ENCODE data around the gene NUDCD3.

NUDCD3 gene

GRCh38 chr7:44353668-44354067 lies 136.8 kb downstream of the NUDCD3 start:
- no peak for DNase-seq (ENCODE audit: low read depth)

- no peak for DNase-seq (ENCODE audit: low read depth)
Observed at GRCh38 chr7:44348851-44349781, 141.3 kb downstream of the NUDCD3 start.

- no peak for DNase-seq (ENCODE audit: low read depth)
Observed at GRCh38 chr7:44348300-44348699, 142.2 kb downstream of the NUDCD3 start.

- DNase-seq (ENCODE audit: low read depth): no peak
Observed at GRCh38 chr7:44347546-44348114, 142.8 kb downstream of the NUDCD3 start.

GRCh38 chr7:44346063-44346462 lies 144.4 kb downstream of the NUDCD3 start:
- no peak for DNase-seq (ENCODE audit: low read depth)

GRCh38 chr7:44341401-44341800 lies 149.1 kb downstream of the NUDCD3 start:
- no peak for DNase-seq (ENCODE audit: low read depth)

- DNase-seq (ENCODE audit: low read depth): no peak
Observed at GRCh38 chr7:44338600-44338999, 151.9 kb downstream of the NUDCD3 start.

GRCh38 chr7:44336491-44336890 lies 154.0 kb downstream of the NUDCD3 start:
- DNase-seq (ENCODE audit: low read depth): no peak

GRCh38 chr7:44335184-44335583 lies 155.3 kb downstream of the NUDCD3 start:
- no peak for DNase-seq (ENCODE audit: low read depth)

- no peak for DNase-seq (ENCODE audit: low read depth)
Observed at GRCh38 chr7:44334734-44335097, 155.7 kb downstream of the NUDCD3 start.

GRCh38 chr7:44333911-44334733 lies 156.3 kb downstream of the NUDCD3 start:
- DNase-seq (ENCODE audit: low read depth): no peak

GRCh38 chr7:44331682-44332081 lies 158.8 kb downstream of the NUDCD3 start:
- no peak for DNase-seq (ENCODE audit: low read depth)

- no peak for DNase-seq (ENCODE audit: low read depth)
Observed at GRCh38 chr7:44330331-44330730, 160.1 kb downstream of the NUDCD3 start.

- DNase-seq (ENCODE audit: low read depth): no peak
Observed at GRCh38 chr7:44329888-44330287, 160.6 kb downstream of the NUDCD3 start.
